AG09309 (cell line): Measurements from ENCODE around the gene SPNS1.
"Not testable (repeated sequence)": the region's sequence is repeated elsewhere in the genome, so short reads cannot be mapped to it uniquely, and the experiment has no call there.

Source experiments
- DNase-seq: peaks from one replicate; pipeline ENCODE4 v3.0.0-alpha.2; 2010; ENCODE audit warnings: low read depth
- H3K4me3 ChIP-seq: 2 replicates; pipeline ENCODE4 v1.5.1; 2011; ENCODE audit warnings: mild to moderate bottlenecking, low read depth, low read length, moderate library complexity; ENCODE audit not compliant: control insufficient read depth
- CTCF ChIP-seq: IDR thresholded peaks from 2 replicates; pipeline ENCODE4 v1.5.1; 2011; ENCODE audit warnings: mild to moderate bottlenecking, low read depth, low read length, inconsistent platforms; ENCODE audit not compliant: insufficient read depth, control insufficient read depth; ENCODE audit errors: missing control alignments

The SPNS1 gene

DNA sequence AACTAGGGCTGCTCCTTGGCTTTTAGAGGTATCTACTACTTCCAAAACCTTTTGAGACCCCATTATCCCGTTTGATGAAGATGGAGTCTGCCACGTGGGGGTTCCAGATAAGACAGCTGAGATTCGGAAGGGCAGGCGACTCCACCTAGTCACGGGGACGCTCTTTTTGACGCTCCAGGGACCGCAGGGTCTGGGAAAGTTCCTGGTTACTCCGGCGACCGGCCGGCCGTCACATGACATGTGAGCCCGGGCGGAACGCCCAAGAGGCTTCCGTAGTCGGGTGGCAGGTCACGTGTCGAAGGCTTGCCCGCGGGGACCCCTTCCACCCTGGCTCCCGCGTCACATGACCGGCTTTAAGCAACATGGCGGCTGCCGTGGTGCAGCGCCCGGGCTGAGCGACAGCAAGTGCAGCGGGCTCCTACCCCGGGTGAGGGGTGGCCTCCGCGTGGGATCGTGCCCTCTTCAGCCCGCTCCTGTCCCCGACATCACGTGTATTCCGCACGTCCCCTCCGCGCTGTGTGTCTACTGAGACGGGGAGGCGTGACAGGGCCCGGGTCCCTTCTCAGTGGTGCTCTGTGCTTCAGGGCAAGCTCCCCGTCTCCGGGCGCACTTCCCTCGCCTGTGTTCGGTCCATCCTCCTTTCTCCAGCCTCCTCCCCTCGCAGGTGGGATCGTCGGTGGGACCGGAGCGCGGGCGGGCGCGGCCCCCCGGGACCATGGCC, at the start of gene SPNS1:
TSS of gene SPNS1 (plus strand) at position 342 of the 721 bp plus-strand sequence. CDS start at position 716, 374 bp downstream.
- peak; percentile 80 for DNase-seq
- H3K4me3 ChIP-seq = peak within 1 kb of the TSS; percentile 94
- no peak for TF ChIP-seq CTCF

DNA sequence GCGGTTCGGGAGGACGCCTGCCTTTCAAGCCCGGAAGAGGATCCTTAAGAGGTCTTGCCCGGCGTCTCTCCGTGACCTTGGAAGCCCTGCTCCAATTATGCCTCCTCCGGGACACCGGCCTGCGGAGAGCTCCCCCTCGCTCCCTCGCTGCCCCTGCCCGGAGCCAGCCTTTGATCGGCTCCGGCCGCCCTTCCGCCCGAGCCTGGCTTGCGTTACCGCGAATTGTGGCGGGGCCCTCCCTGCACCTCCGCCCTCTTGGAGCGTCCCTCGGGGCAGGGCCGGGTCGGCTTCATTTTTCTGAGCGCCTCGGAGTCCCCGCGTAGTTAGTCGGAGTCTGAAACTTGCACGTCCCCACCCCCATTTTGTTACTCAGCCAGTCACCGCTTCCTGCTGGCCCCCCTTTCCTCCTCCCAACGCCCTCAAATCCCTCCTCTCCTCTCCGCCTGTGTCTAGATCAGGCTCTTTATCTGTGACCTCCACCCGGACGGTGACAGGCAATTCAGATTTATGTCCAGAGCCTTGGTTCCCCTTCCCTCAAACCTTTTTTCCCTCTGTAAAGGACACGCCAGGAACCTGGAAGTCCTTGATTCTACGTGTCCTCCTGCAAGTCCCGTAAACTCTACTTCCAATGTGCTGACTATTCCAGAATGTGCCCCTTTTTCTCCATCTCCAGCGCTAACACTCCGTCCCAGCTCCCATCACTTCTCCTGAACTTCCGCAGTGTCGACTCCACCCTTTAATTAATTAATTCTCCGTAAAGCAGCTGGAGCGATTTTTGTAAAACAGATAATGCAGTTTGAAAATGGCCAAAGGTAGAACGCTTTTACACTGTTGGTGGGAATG, 49.0 kb upstream of the SPNS1 start:
- peak overlapping the region; percentile 65 for H3K4me3 ChIP-seq
- no peak for TF ChIP-seq CTCF
- DNase-seq = peak; percentile 17

- not testable (repeated sequence) for DNase-seq, H3K4me3 ChIP-seq
Observed at GRCh38 chr16:28926284-28926683, 48.3 kb upstream of the SPNS1 start.

- DNase-seq = no peak
- H3K4me3 ChIP-seq = no peak overlapping the region
- no peak for TF ChIP-seq CTCF
Observed at GRCh38 chr16:28927815-28928214, 46.8 kb upstream of the SPNS1 start.

GRCh38 chr16:28930203-28930602, 44.4 kb upstream of the SPNS1 start:
- H3K4me3 ChIP-seq = no peak overlapping the region
- TF ChIP-seq CTCF = no peak
- DNase-seq = no peak

DNA sequence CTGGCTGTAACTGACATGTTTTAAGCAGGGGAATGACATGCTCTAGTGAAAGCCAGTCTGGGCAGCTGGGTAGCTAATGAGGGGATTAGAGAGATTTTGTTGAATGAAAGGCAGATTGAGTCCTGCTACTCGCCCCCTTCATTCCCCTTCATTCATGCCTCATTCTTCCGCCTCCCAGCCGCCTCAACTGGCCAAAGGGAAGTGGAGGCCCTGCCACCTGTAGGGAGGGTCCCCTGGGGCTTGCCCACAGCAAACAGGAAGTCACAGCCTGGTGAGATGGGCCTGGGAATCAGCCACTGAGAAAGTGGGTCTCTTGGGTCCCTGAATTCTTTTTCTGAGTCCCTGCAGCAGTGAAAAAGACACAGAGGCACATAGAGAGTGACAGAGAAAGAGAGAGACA, 43.9 kb upstream of the SPNS1 start:
- TF ChIP-seq CTCF = no peak
- no peak for DNase-seq
- H3K4me3 ChIP-seq = no peak overlapping the region

DNA sequence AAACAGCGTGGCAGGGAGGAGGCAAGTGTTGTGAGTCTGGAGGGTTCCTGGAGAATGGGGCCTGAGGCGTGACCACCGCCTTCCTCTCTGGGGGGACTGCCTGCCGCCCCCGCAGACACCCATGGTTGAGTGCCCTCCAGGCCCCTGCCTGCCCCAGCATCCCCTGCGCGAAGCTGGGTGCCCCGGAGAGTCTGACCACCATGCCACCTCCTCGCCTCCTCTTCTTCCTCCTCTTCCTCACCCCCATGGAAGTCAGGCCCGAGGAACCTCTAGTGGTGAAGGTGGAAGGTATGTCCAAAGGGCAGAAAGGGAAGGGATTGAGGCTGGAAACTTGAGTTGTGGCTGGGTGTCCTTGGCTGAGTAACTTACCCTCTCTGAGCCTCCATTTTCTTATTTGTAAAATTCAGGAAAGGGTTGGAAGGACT, 42.8 kb upstream of the SPNS1 start, which contains the start of gene CD19:
TSS of gene CD19 (plus strand) at position 171 of the 425 bp plus-strand sequence. CDS start at position 201, 30 bp downstream.
- DNase-seq = no peak
- no peak for TF ChIP-seq CTCF
- H3K4me3 ChIP-seq = no peak within 1 kb of the TSS
